GM12892 (cell line): ENCODE data around the gene GLT6D1.

ENCODE experiments used
- POLR2A ChIP-seq: IDR thresholded peaks from 2 replicates; pipeline ENCODE4 v1.6.1; 2011; ENCODE audit warnings: low read depth, low read length, control low read depth
- POLR2AphosphoS5 ChIP-seq: IDR thresholded peaks from 2 replicates; pipeline ENCODE4 v1.6.1; 2011; ENCODE audit warnings: low read depth, low read length, control low read depth

DNA sequence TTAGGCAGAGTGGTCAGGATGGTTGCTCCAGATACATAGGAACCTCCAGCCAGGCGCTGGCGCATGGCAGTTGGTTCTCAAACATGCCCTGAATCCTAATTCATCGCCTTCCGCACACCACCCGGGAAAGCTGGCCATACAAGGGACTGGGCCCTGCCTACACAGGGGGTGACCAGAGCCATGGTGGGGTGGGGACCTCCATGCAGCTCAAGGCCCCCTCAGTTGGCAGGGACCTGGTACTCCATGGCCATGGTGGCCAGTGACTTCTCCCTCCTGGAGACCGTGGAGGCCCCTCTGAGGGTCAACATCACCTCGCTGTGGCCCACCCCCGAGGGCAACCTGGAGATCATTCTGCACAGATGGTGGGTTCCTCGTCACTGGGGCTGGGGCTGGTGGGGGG lies 51.0 kb downstream of the GLT6D1 start:
- TF ChIP-seq POLR2A = no peak
- no peak for TF ChIP-seq POLR2AphosphoS5
